ENCODE results near the gene WNT3A. TPM values are rescaled to one million over a fixed set of nuclear protein-coding genes. Genes with fewer than 3 reads are reported as not detected.
"Not testable (repeated sequence)": the region's sequence is repeated elsewhere in the genome, so short reads cannot be mapped to it uniquely, and the experiment has no call there.

WNT3A gene
- total RNA-seq, 2 experiments from 2014 or later: not detected

- H3K27me3 Mint-ChIP-seq (ENCODE audit: low read depth); H3K36me3 Mint-ChIP-seq (ENCODE audit: low read depth); DNase-seq; CTCF ChIA-PET; H3K4me1 Mint-ChIP-seq (ENCODE audit: low read depth); H3K27ac Mint-ChIP-seq; intact Hi-C loops (cut with micrococcal nuclease); H3K9me3 Mint-ChIP-seq; H3K4me3 Mint-ChIP-seq: not testable (repeated sequence)
Observed at GRCh38 chr1:227973724-227974288, 33.0 kb upstream of the WNT3A start.

GRCh38 chr1:227975583-227976283 is 31.1 kb upstream of the WNT3A start:
- H3K36me3 Mint-ChIP-seq (ENCODE audit: low read depth); H3K4me3 Mint-ChIP-seq; DNase-seq; H3K27ac Mint-ChIP-seq; intact Hi-C loops (cut with micrococcal nuclease); H3K9me3 Mint-ChIP-seq; CTCF ChIA-PET; H3K27me3 Mint-ChIP-seq (ENCODE audit: low read depth); H3K4me1 Mint-ChIP-seq (ENCODE audit: low read depth): not testable (repeated sequence)

GRCh38 chr1:227987181-227987580 is 19.6 kb upstream of the WNT3A start:
- Mint-ChIP-seq H3K9me3 (peaks cover 8% of the 10 kb centered on the region), H3K27ac (no peak overlapping the region), H3K4me3 (no peak overlapping the region), H3K27me3 (ENCODE audit: low read depth) (peaks cover 21% of the 10 kb centered on the region), H3K36me3 (ENCODE audit: low read depth) (no peaks in the 10 kb centered on the region), H3K4me1 (ENCODE audit: low read depth) (no peaks in the 10 kb centered on the region)
- intact Hi-C loops (cut with micrococcal nuclease): no loop called here
- DNase-seq: no peak
- CTCF ChIA-PET: no interaction called here

- H3K9me3 Mint-ChIP-seq: peaks cover 29% of the 10 kb centered on the region
- DNase-seq: no peak
- H3K4me1 Mint-ChIP-seq (ENCODE audit: low read depth): no peaks in the 10 kb centered on the region
- CTCF ChIA-PET: no interaction called here
- H3K27ac Mint-ChIP-seq: no peak overlapping the region
- H3K4me3 Mint-ChIP-seq: no peak overlapping the region
- H3K36me3 Mint-ChIP-seq (ENCODE audit: low read depth): no peaks in the 10 kb centered on the region
- H3K27me3 Mint-ChIP-seq (ENCODE audit: low read depth): peaks cover 11% of the 10 kb centered on the region
- intact Hi-C loops (cut with micrococcal nuclease): no loop called here
Observed at GRCh38 chr1:227994632-227995300, 12.0 kb upstream of the WNT3A start.

- Mint-ChIP-seq H3K4me1 (ENCODE audit: low read depth) (no peaks in the 10 kb centered on the region), H3K36me3 (ENCODE audit: low read depth) (no peaks in the 10 kb centered on the region), H3K9me3 (peaks cover 27% of the 10 kb centered on the region), H3K27me3 (ENCODE audit: low read depth) (peaks cover 13% of the 10 kb centered on the region), H3K27ac (no peak overlapping the region), H3K4me3 (no peak overlapping the region)
- intact Hi-C loops (cut with micrococcal nuclease): no loop called here
- no peak for DNase-seq
- CTCF ChIA-PET: interaction anchor here (0.6 to 0.7 kb wide), 2 partner anchors 175 to 363 kb away, joined by 3 to 4 read pairs; no protein-coding TSS in a partner anchor
Observed at GRCh38 chr1:227996187-227996950, 10.4 kb upstream of the WNT3A start.

GRCh38 chr1:227998374-227999055 is 8.3 kb upstream of the WNT3A start:
- Mint-ChIP-seq H3K36me3 (ENCODE audit: low read depth) (no peaks in the 10 kb centered on the region), H3K27ac (no peak overlapping the region), H3K4me3 (no peak overlapping the region), H3K4me1 (ENCODE audit: low read depth) (no peaks in the 10 kb centered on the region), H3K27me3 (ENCODE audit: low read depth) (peaks cover 22% of the 10 kb centered on the region), H3K9me3 (peaks cover 27% of the 10 kb centered on the region)
- DNase-seq: no peak
- CTCF ChIA-PET: interaction anchor here (0.7 to 1.9 kb wide), 6 partner anchors 58 to 191 kb away, joined by 3 to 6 read pairs (median 4); no protein-coding TSS in a partner anchor
- intact Hi-C loops (cut with micrococcal nuclease): loop anchor here (1.0 to 2.0 kb wide), 3 partner anchors 105 to 516 kb away; partner anchors contain the start of gene C1orf35

GRCh38 chr1:227999056-227999930 is 7.5 kb upstream of the WNT3A start:
- no peaks in the 10 kb centered on the region for H3K4me1 Mint-ChIP-seq (ENCODE audit: low read depth)
- H3K36me3 Mint-ChIP-seq (ENCODE audit: low read depth): no peaks in the 10 kb centered on the region
- H3K27me3 Mint-ChIP-seq (ENCODE audit: low read depth): peaks cover 26% of the 10 kb centered on the region
- H3K4me3 Mint-ChIP-seq: no peak overlapping the region
- H3K9me3 Mint-ChIP-seq: peaks cover 27% of the 10 kb centered on the region
- DNase-seq: peak; percentile 86
- no peak overlapping the region for H3K27ac Mint-ChIP-seq
- CTCF ChIA-PET: interaction anchor here (0.6 to 1.9 kb wide), 17 partner anchors 17 to 911 kb away, joined by 3 to 10 read pairs (median 3); no protein-coding TSS in a partner anchor
- intact Hi-C loops (cut with micrococcal nuclease): loop anchor here (1.0 to 2.0 kb wide), 3 partner anchors 104 to 516 kb away; partner anchors contain the start of gene C1orf35

GRCh38 chr1:228000416-228000815 is 6.4 kb upstream of the WNT3A start:
- H3K9me3 Mint-ChIP-seq: peaks cover 24% of the 10 kb centered on the region
- intact Hi-C loops (cut with micrococcal nuclease): loop anchor here (5.0 kb wide), 1 partner anchor 82 kb away; the partner anchor contains the start of gene ARF1
- CTCF ChIA-PET: interaction anchor here (1.2 to 1.9 kb wide), 5 partner anchors 16 to 465 kb away, joined by 3 to 10 read pairs (median 3); no protein-coding TSS in a partner anchor
- no peak for DNase-seq
- peaks cover 2% of the 10 kb centered on the region for H3K4me1 Mint-ChIP-seq (ENCODE audit: low read depth)
- no peak overlapping the region for H3K27ac Mint-ChIP-seq
- H3K36me3 Mint-ChIP-seq (ENCODE audit: low read depth): no peaks in the 10 kb centered on the region
- no peak overlapping the region for H3K4me3 Mint-ChIP-seq
- H3K27me3 Mint-ChIP-seq (ENCODE audit: low read depth): peaks cover 34% of the 10 kb centered on the region

- peaks cover 40% of the 10 kb centered on the region for H3K27me3 Mint-ChIP-seq (ENCODE audit: low read depth)
- no peak overlapping the region for H3K27ac Mint-ChIP-seq
- H3K4me1 Mint-ChIP-seq (ENCODE audit: low read depth): peaks cover 2% of the 10 kb centered on the region
- CTCF ChIA-PET: interaction anchor here (1.3 to 1.6 kb wide), 2 partner anchors 15 to 166 kb away, joined by 3 to 10 read pairs; no protein-coding TSS in a partner anchor
- H3K36me3 Mint-ChIP-seq (ENCODE audit: low read depth): no peaks in the 10 kb centered on the region
- intact Hi-C loops (cut with micrococcal nuclease): loop anchor here (5.0 kb wide), 1 partner anchor 81 kb away; the partner anchor contains the start of gene ARF1
- no peak for DNase-seq
- H3K9me3 Mint-ChIP-seq: peaks cover 20% of the 10 kb centered on the region
- no peak overlapping the region for H3K4me3 Mint-ChIP-seq
Observed at GRCh38 chr1:228000836-228001563, 5.8 kb upstream of the WNT3A start.

GRCh38 chr1:228001738-228002535 is 4.9 kb upstream of the WNT3A start:
- Mint-ChIP-seq H3K36me3 (ENCODE audit: low read depth) (no peaks in the 10 kb centered on the region), H3K27me3 (ENCODE audit: low read depth) (peaks cover 43% of the 10 kb centered on the region), H3K27ac (no peak overlapping the region), H3K4me3 (no peak overlapping the region), H3K9me3 (peaks cover 11% of the 10 kb centered on the region), H3K4me1 (ENCODE audit: low read depth) (peaks cover 5% of the 10 kb centered on the region)
- intact Hi-C loops (cut with micrococcal nuclease): loop anchor here (5.0 kb wide), 1 partner anchor 80 kb away; the partner anchor contains the start of gene ARF1
- no peak for DNase-seq
- CTCF ChIA-PET: interaction anchor here (0.6 kb wide), 1 partner anchor 52 kb away, joined by 3 read pairs; no protein-coding TSS in a partner anchor
